ENCODE data around the gene DNAAF8.

- TF ChIP-seq CTCF (IDR thresholded peaks at IDR 0.05 in 8 of 11, conservative IDR thresholded peaks at IDR 0.05 in 3 of 11) = no peak
- TF ChIP-seq POLR2A (IDR thresholded peaks at IDR 0.05) = no peak
- TF ChIP-seq POLR2AphosphoS5 (IDR thresholded peaks at IDR 0.05) = no peak
Measured at GRCh38 chr16:4718466-4718865, 15.9 kb upstream of the DNAAF8 start.

All from spleen (tissue), 7 donors.